Neural cell (in vitro differentiated cells): ENCODE data around the gene ANG. TPM values are rescaled to one million over a fixed set of nuclear protein-coding genes. Genes with fewer than 3 reads are reported as not detected.

Experiments used
- H2AFZ ChIP-seq: fragments of 200-600, 300-800 bp; sonication (generic), shearing (Covaris generic); 2 replicates; pipeline ENCODE4 v1.6.0; 2014; ENCODE audit warnings: low read depth, mild to moderate bottlenecking, antibody characterized with exemption, low read length, moderate library complexity
- H3F3A ChIP-seq: fragments of 200-600 bp; shearing (Covaris generic); 2 replicates; pipeline ENCODE4 v1.6.1; 2016; ENCODE audit warnings: mild to moderate bottlenecking, moderate library complexity, mixed read lengths, antibody characterized with exemption, low read length; ENCODE audit not compliant: insufficient read depth, poor library complexity, severe bottlenecking
- H3K27ac ChIP-seq: fragments of 200-600, 300-800 bp; sonication (generic), shearing (Covaris generic); 2 replicates; pipeline ENCODE4 v1.5.1; 2014; ENCODE audit warnings: mild to moderate bottlenecking, low read length, moderate library complexity
- H3K27me3 ChIP-seq: fragments of 300-800, 200-600 bp; sonication (generic), shearing (Covaris generic); 2 replicates; pipeline ENCODE4 v1.6.0; 2014; ENCODE audit warnings: mild to moderate bottlenecking, low read depth, low read length, moderate library complexity; ENCODE audit not compliant: insufficient read depth
- H3K36me3 ChIP-seq: fragments of 300-800, 200-600 bp; sonication (generic), shearing (Covaris generic); 2 replicates; pipeline ENCODE4 v1.5.1; 2014; ENCODE audit warnings: mild to moderate bottlenecking, antibody characterized with exemption, low read length, moderate library complexity; ENCODE audit not compliant: insufficient read depth
- H3K4me2 ChIP-seq: fragments of 300-800, 200-600 bp; sonication (generic), shearing (Covaris generic); 2 replicates; pipeline ENCODE4 v1.6.0; 2014; ENCODE audit warnings: mild to moderate bottlenecking, low read length
- H3K4me3 ChIP-seq: fragments of 300-800, 200-600 bp; sonication (generic), shearing (Covaris generic); 2 replicates; pipeline ENCODE4 v1.5.1; 2014; ENCODE audit warnings: mild to moderate bottlenecking, low read length, moderate library complexity
- H3K79me2 ChIP-seq: fragments of 200-600 bp; shearing (Covaris generic); replicated peaks from 2 replicates; pipeline ENCODE4 v1.6.0; 2014; ENCODE audit warnings: mild to moderate bottlenecking, low read length, moderate library complexity; ENCODE audit not compliant: insufficient read depth
- H3K9ac ChIP-seq: fragments of 300-800, 200-600 bp; sonication (generic), shearing (Covaris generic); 2 replicates; pipeline ENCODE4 v1.6.1; 2016; ENCODE audit warnings: mild to moderate bottlenecking, low read length, mixed read lengths
- H3K9me2 ChIP-seq: fragments of 200-600 bp; shearing (Covaris generic); 2 replicates; pipeline ENCODE4 v1.6.1; 2016; ENCODE audit warnings: mild to moderate bottlenecking, low read length, mixed read lengths; ENCODE audit not compliant: insufficient read depth
- H3K9me3 ChIP-seq: fragments of 200-600, 300-800 bp; sonication (generic), shearing (Covaris generic); 2 replicates; pipeline ENCODE4 v1.6.1; 2016; ENCODE audit warnings: mild to moderate bottlenecking, mixed run types, low read length, moderate library complexity, mixed read lengths
- H4K20me1 ChIP-seq: fragments of 200-600 bp; shearing (Covaris generic); 2 replicates; pipeline ENCODE4 v1.6.1; 2016; ENCODE audit warnings: mild to moderate bottlenecking, mixed run types; ENCODE audit not compliant: insufficient read depth
- EP300 ChIP-seq: fragments of 450-650 bp; conservative IDR thresholded peaks from 2 replicates; pipeline ENCODE4 v1.6.1; 2014; ENCODE audit warnings: antibody characterized with exemption, mild to moderate bottlenecking, moderate library complexity; ENCODE audit not compliant: poor library complexity, severe bottlenecking
- EZH2 ChIP-seq: fragments of 200-600, 300-800 bp; shearing (Covaris generic), sonication (generic); IDR thresholded peaks from 2 replicates; pipeline ENCODE4 v1.6.1; 2014; ENCODE audit warnings: antibody characterized with exemption, low read length, borderline replicate concordance, mild to moderate bottlenecking; ENCODE audit not compliant: insufficient read depth, poor library complexity, severe bottlenecking
- MXI1 ChIP-seq: fragments of 450-650 bp; conservative IDR thresholded peaks from 2 replicates; pipeline ENCODE4 v1.6.1; 2014; ENCODE audit warnings: antibody characterized with exemption, mild to moderate bottlenecking; ENCODE audit not compliant: poor library complexity, severe bottlenecking
- POLR2AphosphoS5 ChIP-seq: IDR thresholded peaks from 2 replicates; pipeline ENCODE4 v1.6.1; 2012
- RAD21 ChIP-seq: fragments of 450-650 bp; conservative IDR thresholded peaks from 2 replicates; pipeline ENCODE4 v1.6.1; 2014; ENCODE audit warnings: antibody characterized with exemption, mild to moderate bottlenecking, moderate library complexity
- REST ChIP-seq: IDR thresholded peaks from 2 replicates; pipeline ENCODE4 v1.6.1; 2012; ENCODE audit warnings: borderline replicate concordance
- SMC3 ChIP-seq: fragments of 450-650 bp; conservative IDR thresholded peaks from 2 replicates; pipeline ENCODE4 v1.6.1; 2014; ENCODE audit warnings: antibody characterized with exemption, mild to moderate bottlenecking, moderate library complexity; ENCODE audit not compliant: poor library complexity
- TAF1 ChIP-seq: IDR thresholded peaks from 2 replicates; pipeline ENCODE4 v1.6.1; 2012; ENCODE audit warnings: low read depth
- polyA plus RNA-seq: library from polyadenylated mRNA; depleted of rRNA; stranded (reverse); fragments of >200 nt; gene quantifications from 2 replicates; pipeline ENCODE4 v1.2.3, GENCODE V29; 2014
- TF ChIP-seq, protein P1 (sequence below): fragments of 450-650 bp; IDR thresholded peaks from 2 replicates; pipeline ENCODE4 v1.5.1; 2014; ENCODE audit warnings: antibody characterized with exemption, mild to moderate bottlenecking, moderate library complexity; ENCODE audit not compliant: poor library complexity, severe bottlenecking

Gene ANG
- polyA plus RNA-seq, 1 donor from 2014 or later = 0.47 TPM

DNA sequence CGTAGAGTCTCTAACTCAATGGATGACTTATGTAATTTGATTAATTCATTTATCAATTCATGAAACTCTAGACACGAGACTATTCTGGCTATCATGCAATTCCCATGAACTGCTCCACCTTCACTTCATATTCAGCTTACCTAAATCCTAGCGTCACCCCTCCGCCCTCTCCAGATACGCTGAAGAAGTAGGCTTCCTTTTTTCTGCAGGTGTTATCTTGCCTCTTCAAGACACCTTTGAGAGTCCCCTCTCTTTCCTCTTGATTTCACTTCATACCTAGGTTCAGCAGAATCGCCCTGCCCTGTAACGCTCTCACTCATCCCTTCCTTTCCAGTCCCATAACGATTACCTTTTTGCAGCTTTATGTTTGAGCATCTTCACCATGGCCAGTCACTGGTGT is 8.2 kb upstream of the ANG start:
- no peaks in the 10 kb centered on the region for H3K79me2 ChIP-seq
- peaks cover 3% of the 10 kb centered on the region for H3F3A ChIP-seq
- peak overlapping the region; percentile 78 for H3K4me3 ChIP-seq
- H3K27me3 ChIP-seq = no peaks in the 10 kb centered on the region
- H2AFZ ChIP-seq = no peak overlapping the region
- no peaks in the 10 kb centered on the region for H3K9me3 ChIP-seq
- TF ChIP-seq EP300 (no peak), REST (no peak), EZH2 (no peak), MXI1 (no peak), RAD21 (no peak)
- no peaks in the 10 kb centered on the region for H3K36me3 ChIP-seq
- H3K9ac ChIP-seq = peak overlapping the region; percentile 96
- no peaks in the 10 kb centered on the region for H3K9me2 ChIP-seq
- peak overlapping the region; percentile 87 for H3K4me2 ChIP-seq
- peak overlapping the region; percentile 95 for H3K27ac ChIP-seq
- H4K20me1 ChIP-seq = no peaks in the 10 kb centered on the region

DNA sequence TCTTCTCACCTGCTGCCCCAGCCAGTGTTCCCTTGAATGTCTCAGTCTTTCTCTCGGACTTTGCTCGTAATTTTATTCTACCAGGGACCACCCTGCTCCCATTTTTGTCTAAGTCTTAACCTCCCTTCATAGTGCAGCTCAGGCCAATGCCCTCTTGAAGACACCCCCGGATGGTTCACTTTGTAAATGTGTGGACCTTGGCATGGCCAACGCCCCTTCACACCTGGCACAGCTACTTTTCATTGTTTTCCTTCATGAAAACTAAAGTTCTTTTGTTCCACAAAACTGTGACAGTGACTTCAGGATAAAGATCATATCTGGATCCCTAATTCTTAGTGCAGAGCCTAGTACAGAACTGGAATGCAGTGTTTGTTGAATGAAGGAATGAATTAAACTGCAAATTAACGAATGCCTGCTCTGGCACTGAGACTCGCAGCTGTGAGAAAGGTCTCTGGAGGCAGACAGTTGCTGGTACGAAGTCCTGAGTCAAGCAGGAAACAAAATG is 7.7 kb upstream of the ANG start:
- TF ChIP-seq MXI1 (no peak), POLR2AphosphoS5 (no peak), TAF1 (no peak), REST (no peak), SMC3 (no peak), EP300 (no peak), EZH2 (no peak), RAD21 (no peak)
- TF ChIP-seq, protein P1, sequence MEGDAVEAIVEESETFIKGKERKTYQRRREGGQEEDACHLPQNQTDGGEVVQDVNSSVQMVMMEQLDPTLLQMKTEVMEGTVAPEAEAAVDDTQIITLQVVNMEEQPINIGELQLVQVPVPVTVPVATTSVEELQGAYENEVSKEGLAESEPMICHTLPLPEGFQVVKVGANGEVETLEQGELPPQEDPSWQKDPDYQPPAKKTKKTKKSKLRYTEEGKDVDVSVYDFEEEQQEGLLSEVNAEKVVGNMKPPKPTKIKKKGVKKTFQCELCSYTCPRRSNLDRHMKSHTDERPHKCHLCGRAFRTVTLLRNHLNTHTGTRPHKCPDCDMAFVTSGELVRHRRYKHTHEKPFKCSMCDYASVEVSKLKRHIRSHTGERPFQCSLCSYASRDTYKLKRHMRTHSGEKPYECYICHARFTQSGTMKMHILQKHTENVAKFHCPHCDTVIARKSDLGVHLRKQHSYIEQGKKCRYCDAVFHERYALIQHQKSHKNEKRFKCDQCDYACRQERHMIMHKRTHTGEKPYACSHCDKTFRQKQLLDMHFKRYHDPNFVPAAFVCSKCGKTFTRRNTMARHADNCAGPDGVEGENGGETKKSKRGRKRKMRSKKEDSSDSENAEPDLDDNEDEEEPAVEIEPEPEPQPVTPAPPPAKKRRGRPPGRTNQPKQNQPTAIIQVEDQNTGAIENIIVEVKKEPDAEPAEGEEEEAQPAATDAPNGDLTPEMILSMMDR = no peak
- H4K20me1 ChIP-seq = no peaks in the 10 kb centered on the region
- H3K27me3 ChIP-seq = no peaks in the 10 kb centered on the region
- peak overlapping the region; percentile 31 for H2AFZ ChIP-seq
- H3F3A ChIP-seq = peaks cover 3% of the 10 kb centered on the region
- H3K9ac ChIP-seq = peak overlapping the region; percentile 96
- H3K9me2 ChIP-seq = no peaks in the 10 kb centered on the region
- no peaks in the 10 kb centered on the region for H3K79me2 ChIP-seq
- H3K4me2 ChIP-seq = peak overlapping the region; percentile 87
- H3K9me3 ChIP-seq = no peaks in the 10 kb centered on the region
- H3K27ac ChIP-seq = peak overlapping the region; percentile 95
- no peaks in the 10 kb centered on the region for H3K36me3 ChIP-seq
- H3K4me3 ChIP-seq = peak overlapping the region; percentile 78
